K562 (cell line): ENCODE data around the gene NT5DC2. TPM values are rescaled to one million over a fixed set of nuclear protein-coding genes. Genes with fewer than 3 reads are reported as not detected.

Experiments used
- ATAC-seq: fragments of 200-7000 bp; cut with Tn5 transposase; 3 replicates; pipeline ENCODE4 v1.9.1; 2020; ENCODE audit warnings: moderate library complexity
- BruUV-seq: library from RNA; stranded (reverse); fragments of 400-500 nt; replicated peaks from 2 replicates; lab custom pipeline; 2021; lab: Mats Ljungman, UMichigan
- CTCF ChIA-PET: fragments of 300-600 bp; formaldehyde crosslinking; extraction: SDS; loops from one replicate; lab custom pipeline; 2021; ENCODE audit warnings: low intra/inter-chr PET ratio; lab: Yijun Ruan, JAX
- POLR2A ChIA-PET: fragments of 300-600, 350-650 bp; sonication (Branson Sonifier 250); formaldehyde crosslinking; extraction: SDS; loops from one replicate; lab custom pipeline; 2021; ENCODE audit warnings: antibody characterized with exemption, inconsistent platforms; lab: Yijun Ruan, JAX
- DNase-seq, 4 experiments: peaks; one replicate each; pipeline versions ENCODE4 v3.0.0 to v3.0.0-alpha.2; 2011 to 2018; ENCODE audit warnings: low spot score in 3 of 4, mixed read lengths in 3 of 4; ENCODE audit errors: extremely low read depth in 1 of 4
- FAIRE-seq: peaks from 2 replicates; lab custom pipeline; 2011; peaks lifted over from hg19 to GRCh38; lab: Jason Lieb, UNC
- H2AFZ ChIP-seq: 2 replicates; pipeline ENCODE4 v1.6.0; 2011; ENCODE audit warnings: low read depth, low read length, control low read depth, inconsistent platforms
- H3K27ac ChIP-seq: fragments of 200-600 bp; 3 replicates; pipeline ENCODE4 v1.8.0; 2011; ENCODE audit warnings: low read depth, mild to moderate bottlenecking, control low read depth, inconsistent platforms, low read length, moderate library complexity, mixed read lengths; ENCODE audit errors: extremely low read depth
- H3K27me3 ChIP-seq, 2 experiments: fragments of 300-600 bp in 1 of 2; 2 replicates in 1 of 2; 3 replicates in 1 of 2; pipeline versions ENCODE4 v1.6.0 to v1.8.0; 2011; ENCODE audit warnings: inconsistent platforms in 2 of 2, low read length in 2 of 2, mild to moderate bottlenecking in 1 of 2, mixed read lengths in 1 of 2, moderate library complexity in 1 of 2; ENCODE audit not compliant: control insufficient read depth in 2 of 2, insufficient read depth in 2 of 2
- H3K36me3 ChIP-seq: fragments of 300-600 bp; 3 replicates; pipeline ENCODE4 v1.8.0; 2011; ENCODE audit warnings: mild to moderate bottlenecking, low read length, inconsistent platforms; ENCODE audit not compliant: control insufficient read depth, insufficient read depth
- H3K4me1 ChIP-seq, 2 experiments: fragments of 200-600 bp in 1 of 2; replicated peaks in 1 of 2; 2 replicates in 1 of 2; 3 replicates in 1 of 2; pipeline versions ENCODE4 v1.5.1 to v1.8.0; 2011; ENCODE audit warnings: inconsistent platforms in 2 of 2, low read length in 2 of 2, mild to moderate bottlenecking in 1 of 2, mixed read lengths in 1 of 2, moderate library complexity in 1 of 2; ENCODE audit not compliant: control insufficient read depth in 2 of 2, insufficient read depth in 2 of 2
- H3K4me2 ChIP-seq: 2 replicates; pipeline ENCODE4 v1.6.1; 2011; ENCODE audit warnings: low read length, control low read depth, inconsistent platforms, mixed read lengths; ENCODE audit not compliant: insufficient read depth
- H3K4me3 ChIP-seq: fragments of 200-600 bp; sonication (generic), shearing (Covaris generic); 2 replicates; pipeline ENCODE4 v1.5.1; 2016; ENCODE audit warnings: control low read depth, inconsistent platforms
- H3K79me2 ChIP-seq: fragments of 200-600 bp; 3 replicates; pipeline ENCODE4 v1.8.0; 2011; ENCODE audit warnings: low read length, inconsistent platforms; ENCODE audit not compliant: control insufficient read depth, insufficient read depth
- H3K9ac ChIP-seq, 2 experiments: 2 replicates each; pipeline versions ENCODE4 v1.6.0 to v1.6.1; 2011; ENCODE audit warnings: low read depth in 2 of 2, low read length in 2 of 2, control low read depth in 1 of 2, inconsistent platforms in 1 of 2, mild to moderate bottlenecking in 1 of 2, mixed read lengths in 1 of 2; ENCODE audit not compliant: insufficient read depth in 1 of 2
- H3K9me1 ChIP-seq: one replicate; pipeline ENCODE4 v1.6.0; 2011; ENCODE audit warnings: inconsistent platforms, mild to moderate bottlenecking, low read length, moderate library complexity; ENCODE audit not compliant: control insufficient read depth, insufficient read depth
- H3K9me3 ChIP-seq: replicated peaks from 2 replicates; pipeline ENCODE4 v1.5.1; 2011; ENCODE audit warnings: low read depth, low read length, inconsistent platforms; ENCODE audit not compliant: control insufficient read depth, insufficient read depth
- H4K20me1 ChIP-seq: replicated peaks from 2 replicates; pipeline ENCODE4 v1.6.1; 2011; ENCODE audit warnings: low read length, inconsistent platforms, mixed read lengths; ENCODE audit not compliant: control insufficient read depth, insufficient read depth
- DMBX1 ChIP-seq: fragments of 250-450 bp; sonication (Bioruptor Pico); IDR thresholded peaks from 2 replicates; pipeline ENCODE4 v1.8.0; 2022; ENCODE audit warnings: inconsistent platforms, mild to moderate bottlenecking, moderate library complexity, borderline replicate concordance
- EHMT2 ChIP-seq: fragments of 450-650 bp; IDR thresholded peaks from 2 replicates; pipeline ENCODE4 v1.6.1; 2018; ENCODE audit warnings: antibody characterized with exemption
- FOXP1 ChIP-seq: sonication (generic); formaldehyde crosslinking; IDR thresholded peaks from 2 replicates; pipeline ENCODE4 v1.8.0; 2022; ENCODE audit warnings: mild to moderate bottlenecking, missing genetic modification reagents
- TFAP4 ChIP-seq: sonication (generic); formaldehyde crosslinking; IDR thresholded peaks from 2 replicates; pipeline ENCODE4 v1.8.0; 2022; ENCODE audit warnings: missing genetic modification reagents, mild to moderate bottlenecking, moderate library complexity, borderline replicate concordance
- ZNF740 ChIP-seq, 3 experiments: fragments of 200-800 bp in 1 of 3; sonication (Bioruptor generic) in 1 of 3; sonication (generic) in 1 of 3; formaldehyde crosslinking in 1 of 3; IDR thresholded peaks; 2 replicates each; pipeline versions ENCODE4 v1.6.1 to v1.8.0; 2016 to 2022; ENCODE audit warnings: mild to moderate bottlenecking in 2 of 3, missing compliant biosample characterization in 2 of 3, missing genetic modification characterization in 2 of 3, missing genetic modification reagents in 1 of 3
- WGBS: fragments of 100-300 bp; shearing (Covaris generic); methylation state at CpG from one replicate; pipeline ENCODE4 v1.1.6; 2016; ENCODE audit warnings: low coverage, mixed read lengths; ENCODE audit not compliant: insufficient coverage; ENCODE audit errors: missing lambda C conversion rate; 5-methylcytosine and 5-hydroxymethylcytosine counted together
- in situ Hi-C: fragments of 300-500 bp; cut with MboI; formaldehyde crosslinking; loops from 4 replicates; pipeline ENCODE4 v1.15.0; 2018; ENCODE audit warnings: inconsistent platforms, mixed read lengths
- intact Hi-C: fragments of 100-400 bp; cut with micrococcal nuclease; formaldehyde crosslinking; loops from 2 replicates; pipeline ENCODE4 v1.14.2; 2022
- polyA plus RNA-seq, 8 experiments: library from polyadenylated mRNA; depleted of rRNA in 4 of 8; stranded (reverse) in 5 of 8; unstranded in 3 of 8; fragments of >200 nt; fragmentation: Nextera tagmentation in 2 of 8; fragmentation: Illumina TruSeq in 1 of 8; extraction: Ambion mirVana in 2 of 8; extraction: Trizol in 1 of 8; gene quantifications; 2 replicates each; pipeline versions ENCODE4 v1.2.1 to v1.2.3, GENCODE V29; 2011 to 2014; ENCODE audit warnings: inconsistent platforms in 1 of 8, missing spikeins in 1 of 8
- total RNA-seq, 7 experiments: library from RNA; depleted of rRNA in 6 of 7; stranded (reverse); fragments of >200 nt in 6 of 7; fragmentation: Illumina TruSeq in 2 of 7; extraction: Trizol in 2 of 7; gene quantifications; 2 replicates each; pipeline versions ENCODE4 v1.2.1 to v1.2.3, GENCODE V29; 2011 to 2021; ENCODE audit warnings: low replicate concordance in 1 of 7
- TF ChIP-seq, protein P1 (sequence below): fragments of 200-600 bp; sonication (generic); IDR thresholded peaks from one replicate; pipeline ENCODE4 v1.6.1; 2012; ENCODE audit warnings: mild to moderate bottlenecking, low read depth, low read length, inconsistent platforms

The NT5DC2 gene
- total and polyA plus RNA-seq, 9 of the 15 experiments (the other 6 are each of a cell fraction or from before 2014, with no cell fraction given) = 25.6 to 168 (median 122) TPM

- peaks cover 0 to 42% of the 10 kb centered on the region in 2 experiments; a peak in 2 of 5 replicates for H3K4me1 ChIP-seq
- H3K9me1 ChIP-seq = no peaks in the 10 kb centered on the region
- no peaks in the 10 kb centered on the region for H3K36me3 ChIP-seq
- DNase-seq (peak in 2 of 4 experiments; percentile 43 to 45), ATAC-seq (no peak), FAIRE-seq (no peak)
- no peaks in the 10 kb centered on the region for H3K9me3 ChIP-seq
- H3K9ac ChIP-seq = no peak overlapping the region
- H3K27ac ChIP-seq = no peak overlapping the region
- in situ Hi-C loops (no loop called here), intact Hi-C loops (no loop called here)
- 32% methylated on average over 7 of the region's 23 CpGs for WGBS
- ChIA-PET POLR2A (interaction anchor here (1.5 kb wide), 1 partner anchor 22 kb away, joined by 5 read pairs; no protein-coding TSS in a partner anchor), CTCF (no interaction called here)
- no peak overlapping the region for H3K4me3 ChIP-seq
- TF ChIP-seq DMBX1 (CRISPR knock-in tag) (no peak), EHMT2 (no peak), FOXP1 (CRISPR knock-in tag) (no peak), TFAP4 (CRISPR knock-in tag) (peak; percentile 41; the same call in 1 of the 2 replicates), ZNF740 (CRISPR knock-in tag; IDR thresholded peaks at IDR 0.05) (peak; percentile 86), ZNF740 (tag; IDR thresholded peaks at IDR 0.05) (0 out of 4 replicates have a peak, but pooled peaks of 1 of the 2 experiments have one; percentile 50)
- TF ChIP-seq, protein P1, sequence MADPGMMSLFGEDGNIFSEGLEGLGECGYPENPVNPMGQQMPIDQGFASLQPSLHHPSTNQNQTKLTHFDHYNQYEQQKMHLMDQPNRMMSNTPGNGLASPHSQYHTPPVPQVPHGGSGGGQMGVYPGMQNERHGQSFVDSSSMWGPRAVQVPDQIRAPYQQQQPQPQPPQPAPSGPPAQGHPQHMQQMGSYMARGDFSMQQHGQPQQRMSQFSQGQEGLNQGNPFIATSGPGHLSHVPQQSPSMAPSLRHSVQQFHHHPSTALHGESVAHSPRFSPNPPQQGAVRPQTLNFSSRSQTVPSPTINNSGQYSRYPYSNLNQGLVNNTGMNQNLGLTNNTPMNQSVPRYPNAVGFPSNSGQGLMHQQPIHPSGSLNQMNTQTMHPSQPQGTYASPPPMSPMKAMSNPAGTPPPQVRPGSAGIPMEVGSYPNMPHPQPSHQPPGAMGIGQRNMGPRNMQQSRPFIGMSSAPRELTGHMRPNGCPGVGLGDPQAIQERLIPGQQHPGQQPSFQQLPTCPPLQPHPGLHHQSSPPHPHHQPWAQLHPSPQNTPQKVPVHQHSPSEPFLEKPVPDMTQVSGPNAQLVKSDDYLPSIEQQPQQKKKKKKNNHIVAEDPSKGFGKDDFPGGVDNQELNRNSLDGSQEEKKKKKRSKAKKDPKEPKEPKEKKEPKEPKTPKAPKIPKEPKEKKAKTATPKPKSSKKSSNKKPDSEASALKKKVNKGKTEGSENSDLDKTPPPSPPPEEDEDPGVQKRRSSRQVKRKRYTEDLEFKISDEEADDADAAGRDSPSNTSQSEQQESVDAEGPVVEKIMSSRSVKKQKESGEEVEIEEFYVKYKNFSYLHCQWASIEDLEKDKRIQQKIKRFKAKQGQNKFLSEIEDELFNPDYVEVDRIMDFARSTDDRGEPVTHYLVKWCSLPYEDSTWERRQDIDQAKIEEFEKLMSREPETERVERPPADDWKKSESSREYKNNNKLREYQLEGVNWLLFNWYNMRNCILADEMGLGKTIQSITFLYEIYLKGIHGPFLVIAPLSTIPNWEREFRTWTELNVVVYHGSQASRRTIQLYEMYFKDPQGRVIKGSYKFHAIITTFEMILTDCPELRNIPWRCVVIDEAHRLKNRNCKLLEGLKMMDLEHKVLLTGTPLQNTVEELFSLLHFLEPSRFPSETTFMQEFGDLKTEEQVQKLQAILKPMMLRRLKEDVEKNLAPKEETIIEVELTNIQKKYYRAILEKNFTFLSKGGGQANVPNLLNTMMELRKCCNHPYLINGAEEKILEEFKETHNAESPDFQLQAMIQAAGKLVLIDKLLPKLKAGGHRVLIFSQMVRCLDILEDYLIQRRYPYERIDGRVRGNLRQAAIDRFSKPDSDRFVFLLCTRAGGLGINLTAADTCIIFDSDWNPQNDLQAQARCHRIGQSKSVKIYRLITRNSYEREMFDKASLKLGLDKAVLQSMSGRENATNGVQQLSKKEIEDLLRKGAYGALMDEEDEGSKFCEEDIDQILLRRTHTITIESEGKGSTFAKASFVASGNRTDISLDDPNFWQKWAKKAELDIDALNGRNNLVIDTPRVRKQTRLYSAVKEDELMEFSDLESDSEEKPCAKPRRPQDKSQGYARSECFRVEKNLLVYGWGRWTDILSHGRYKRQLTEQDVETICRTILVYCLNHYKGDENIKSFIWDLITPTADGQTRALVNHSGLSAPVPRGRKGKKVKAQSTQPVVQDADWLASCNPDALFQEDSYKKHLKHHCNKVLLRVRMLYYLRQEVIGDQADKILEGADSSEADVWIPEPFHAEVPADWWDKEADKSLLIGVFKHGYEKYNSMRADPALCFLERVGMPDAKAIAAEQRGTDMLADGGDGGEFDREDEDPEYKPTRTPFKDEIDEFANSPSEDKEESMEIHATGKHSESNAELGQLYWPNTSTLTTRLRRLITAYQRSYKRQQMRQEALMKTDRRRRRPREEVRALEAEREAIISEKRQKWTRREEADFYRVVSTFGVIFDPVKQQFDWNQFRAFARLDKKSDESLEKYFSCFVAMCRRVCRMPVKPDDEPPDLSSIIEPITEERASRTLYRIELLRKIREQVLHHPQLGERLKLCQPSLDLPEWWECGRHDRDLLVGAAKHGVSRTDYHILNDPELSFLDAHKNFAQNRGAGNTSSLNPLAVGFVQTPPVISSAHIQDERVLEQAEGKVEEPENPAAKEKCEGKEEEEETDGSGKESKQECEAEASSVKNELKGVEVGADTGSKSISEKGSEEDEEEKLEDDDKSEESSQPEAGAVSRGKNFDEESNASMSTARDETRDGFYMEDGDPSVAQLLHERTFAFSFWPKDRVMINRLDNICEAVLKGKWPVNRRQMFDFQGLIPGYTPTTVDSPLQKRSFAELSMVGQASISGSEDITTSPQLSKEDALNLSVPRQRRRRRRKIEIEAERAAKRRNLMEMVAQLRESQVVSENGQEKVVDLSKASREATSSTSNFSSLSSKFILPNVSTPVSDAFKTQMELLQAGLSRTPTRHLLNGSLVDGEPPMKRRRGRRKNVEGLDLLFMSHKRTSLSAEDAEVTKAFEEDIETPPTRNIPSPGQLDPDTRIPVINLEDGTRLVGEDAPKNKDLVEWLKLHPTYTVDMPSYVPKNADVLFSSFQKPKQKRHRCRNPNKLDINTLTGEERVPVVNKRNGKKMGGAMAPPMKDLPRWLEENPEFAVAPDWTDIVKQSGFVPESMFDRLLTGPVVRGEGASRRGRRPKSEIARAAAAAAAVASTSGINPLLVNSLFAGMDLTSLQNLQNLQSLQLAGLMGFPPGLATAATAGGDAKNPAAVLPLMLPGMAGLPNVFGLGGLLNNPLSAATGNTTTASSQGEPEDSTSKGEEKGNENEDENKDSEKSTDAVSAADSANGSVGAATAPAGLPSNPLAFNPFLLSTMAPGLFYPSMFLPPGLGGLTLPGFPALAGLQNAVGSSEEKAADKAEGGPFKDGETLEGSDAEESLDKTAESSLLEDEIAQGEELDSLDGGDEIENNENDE = no peak
- no peaks in the 10 kb centered on the region for H3K27me3 ChIP-seq
- H3K79me2 ChIP-seq = no peaks in the 10 kb centered on the region
- no peak overlapping the region for H2AFZ ChIP-seq
- no peak overlapping the region for H3K4me2 ChIP-seq
- no TSS peak for BruUV-seq
- H4K20me1 ChIP-seq = no peaks in the 10 kb centered on the region
These were observed 29.8 kb downstream of the NT5DC2 start for GRCh38 chr3:52503788-52504424.
